ENCODE data around the gene NRBF2.
"Not testable (repeated sequence)": the region's sequence is repeated elsewhere in the genome, so short reads cannot be mapped to it uniquely, and the experiment has no call there.

NRBF2 gene

DNA sequence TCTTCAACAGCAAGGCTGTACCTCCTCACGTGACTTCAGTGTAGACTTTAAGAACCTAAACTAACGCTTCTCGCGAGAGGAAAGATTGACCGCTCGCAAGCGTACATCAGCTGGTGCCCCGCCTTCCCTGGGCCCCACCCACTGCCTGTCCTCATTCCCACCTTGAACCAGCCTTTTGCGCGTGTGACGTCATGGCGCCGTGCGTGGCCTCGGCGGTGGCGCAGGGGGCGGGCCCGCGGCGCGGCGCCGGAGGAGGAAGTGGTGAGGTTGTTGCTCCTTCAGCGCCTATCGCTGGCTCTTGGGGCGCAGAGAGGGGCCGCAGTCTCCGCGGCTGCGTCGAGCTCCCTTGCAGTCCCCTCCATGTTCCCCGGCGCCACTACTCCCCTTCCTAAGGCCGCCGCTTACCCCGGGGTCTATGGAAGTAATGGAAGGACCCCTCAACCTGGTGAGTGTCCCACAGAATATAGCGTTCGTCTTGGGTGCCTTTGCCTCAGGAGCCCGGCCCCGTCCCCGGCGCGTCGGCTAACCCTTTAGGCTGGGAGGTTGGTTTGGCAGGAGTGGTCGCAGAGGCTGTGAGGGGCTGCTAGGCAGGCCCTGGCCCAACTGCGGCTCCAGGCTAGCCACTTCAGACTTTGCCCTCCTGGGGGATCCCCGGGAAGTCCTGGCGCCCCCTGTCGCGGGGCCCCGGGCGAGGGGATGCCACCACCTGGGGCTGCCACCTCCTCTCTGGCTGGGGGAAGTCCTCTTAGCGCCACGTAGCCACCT, at the start of gene NRBF2:
Gene NRBF2 (plus strand): TSS at position 273 of the 765 bp plus-strand sequence. CDS start 143 bp downstream, at position 416.
- peak within 1 kb of the TSS; percentile 94 for H3K4me3 ChIP-seq (ENCODE audit: control insufficient read depth, low read depth, low read length)
- DNase-seq (ENCODE audit: low read depth) = peak; percentile 92
- TF ChIP-seq, protein P1, sequence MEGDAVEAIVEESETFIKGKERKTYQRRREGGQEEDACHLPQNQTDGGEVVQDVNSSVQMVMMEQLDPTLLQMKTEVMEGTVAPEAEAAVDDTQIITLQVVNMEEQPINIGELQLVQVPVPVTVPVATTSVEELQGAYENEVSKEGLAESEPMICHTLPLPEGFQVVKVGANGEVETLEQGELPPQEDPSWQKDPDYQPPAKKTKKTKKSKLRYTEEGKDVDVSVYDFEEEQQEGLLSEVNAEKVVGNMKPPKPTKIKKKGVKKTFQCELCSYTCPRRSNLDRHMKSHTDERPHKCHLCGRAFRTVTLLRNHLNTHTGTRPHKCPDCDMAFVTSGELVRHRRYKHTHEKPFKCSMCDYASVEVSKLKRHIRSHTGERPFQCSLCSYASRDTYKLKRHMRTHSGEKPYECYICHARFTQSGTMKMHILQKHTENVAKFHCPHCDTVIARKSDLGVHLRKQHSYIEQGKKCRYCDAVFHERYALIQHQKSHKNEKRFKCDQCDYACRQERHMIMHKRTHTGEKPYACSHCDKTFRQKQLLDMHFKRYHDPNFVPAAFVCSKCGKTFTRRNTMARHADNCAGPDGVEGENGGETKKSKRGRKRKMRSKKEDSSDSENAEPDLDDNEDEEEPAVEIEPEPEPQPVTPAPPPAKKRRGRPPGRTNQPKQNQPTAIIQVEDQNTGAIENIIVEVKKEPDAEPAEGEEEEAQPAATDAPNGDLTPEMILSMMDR (IDR thresholded peaks at IDR 0.05; ENCODE audit: control insufficient read depth, insufficient read depth, low read depth, low read length, missing control alignments) = peak; percentile 46

DNA sequence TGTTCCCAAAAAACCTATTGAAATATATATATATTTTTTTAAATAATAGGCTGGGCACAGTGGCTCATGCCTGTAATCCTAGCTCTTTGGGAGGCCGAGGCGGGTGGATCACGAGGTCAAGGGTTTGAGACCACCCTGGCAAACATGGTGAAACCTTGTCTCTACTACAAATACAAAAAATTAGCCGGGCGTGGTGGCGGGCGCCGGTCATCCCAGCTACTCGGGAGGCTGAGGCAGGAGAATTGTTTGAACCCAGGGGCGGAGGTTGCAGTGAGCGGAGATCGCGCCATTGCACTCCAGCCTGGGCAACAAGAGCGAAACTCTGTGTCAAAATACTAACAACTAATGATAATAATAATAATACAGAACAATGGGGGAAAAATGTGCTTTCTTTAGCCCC, 49.7 kb upstream of the NRBF2 start:
- not testable (repeated sequence) for DNase-seq (ENCODE audit: low read depth); H3K4me3 ChIP-seq (ENCODE audit: control insufficient read depth, low read depth, low read length)

DNA sequence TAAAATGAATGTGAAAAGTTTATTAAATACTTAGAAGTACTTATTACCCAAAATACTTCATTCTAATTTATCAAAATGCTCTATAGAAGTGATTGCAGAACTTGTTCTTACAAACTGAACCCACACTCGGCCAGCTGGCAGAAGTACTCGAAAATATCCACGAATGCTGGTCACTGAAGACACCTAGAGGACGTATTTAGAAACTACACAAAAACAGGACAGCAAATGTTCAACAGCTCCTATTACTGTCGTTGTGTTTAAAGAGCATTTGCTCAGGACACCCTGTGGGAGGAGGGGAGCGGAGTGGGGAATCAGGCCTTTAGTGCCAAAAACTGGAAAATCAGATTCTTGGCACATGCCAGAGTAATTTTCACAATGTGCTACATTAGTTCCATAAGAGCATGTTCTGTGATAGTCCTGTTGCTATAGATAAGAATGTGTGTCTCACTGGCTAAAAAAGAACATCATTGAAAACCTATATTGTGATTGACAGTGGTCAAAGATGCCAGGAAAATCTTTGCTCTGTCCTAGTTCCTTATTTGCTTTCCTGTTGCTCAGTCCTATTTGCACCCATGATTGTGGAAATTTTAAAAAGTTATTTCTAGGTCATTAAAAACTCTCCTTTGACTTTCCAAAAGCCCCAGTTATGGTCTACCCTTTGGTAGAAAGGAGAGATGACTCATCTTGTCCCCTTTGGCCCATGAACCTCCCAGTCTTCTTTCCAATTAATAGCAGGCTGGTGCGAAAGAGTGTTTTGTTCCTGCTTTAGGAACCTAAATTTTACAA, 49.0 kb upstream of the NRBF2 start:
- TF ChIP-seq, protein P1 (IDR thresholded peaks at IDR 0.05; ENCODE audit: control insufficient read depth, insufficient read depth, low read depth, low read length, missing control alignments) = peak; percentile 62
- H3K4me3 ChIP-seq (ENCODE audit: control insufficient read depth, low read depth, low read length) = no peak overlapping the region
- peak; percentile 78 for DNase-seq (ENCODE audit: low read depth)

DNA sequence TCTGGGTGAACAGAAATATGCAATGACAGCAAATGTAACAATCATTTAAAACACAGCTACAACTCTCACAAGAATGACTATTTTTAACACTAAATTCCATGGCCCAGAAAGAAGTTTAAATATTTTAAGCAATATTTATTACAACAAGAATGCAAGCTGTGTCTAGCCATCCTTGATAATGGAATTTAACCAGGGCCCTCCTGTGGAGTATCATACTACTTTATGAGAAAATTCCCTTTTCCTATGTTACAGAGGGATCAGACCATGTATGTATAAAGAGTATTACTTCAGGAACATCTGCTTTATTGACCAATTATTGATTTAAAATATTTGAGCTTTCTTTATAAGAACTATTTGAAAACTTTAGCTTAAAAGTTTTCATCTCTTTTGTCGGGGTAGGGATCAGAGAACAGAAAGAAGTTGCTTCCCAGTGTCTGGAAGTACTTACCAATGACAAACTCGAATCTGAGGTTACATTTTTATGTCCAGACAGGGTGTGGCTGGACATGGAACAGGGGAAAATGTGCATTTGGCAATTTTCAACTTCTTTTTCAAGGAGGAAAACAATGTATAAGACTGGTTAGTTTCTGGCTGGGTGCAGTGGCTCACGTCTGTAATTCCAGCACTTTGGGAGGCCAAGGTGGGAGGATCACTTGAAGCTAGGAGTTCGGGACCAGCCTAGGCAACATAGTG, 48.3 kb upstream of the NRBF2 start:
- TF ChIP-seq, protein P1 (IDR thresholded peaks at IDR 0.05; ENCODE audit: control insufficient read depth, insufficient read depth, low read depth, low read length, missing control alignments) = no peak
- H3K4me3 ChIP-seq (ENCODE audit: control insufficient read depth, low read depth, low read length) = no peak overlapping the region
- no peak for DNase-seq (ENCODE audit: low read depth)

DNA sequence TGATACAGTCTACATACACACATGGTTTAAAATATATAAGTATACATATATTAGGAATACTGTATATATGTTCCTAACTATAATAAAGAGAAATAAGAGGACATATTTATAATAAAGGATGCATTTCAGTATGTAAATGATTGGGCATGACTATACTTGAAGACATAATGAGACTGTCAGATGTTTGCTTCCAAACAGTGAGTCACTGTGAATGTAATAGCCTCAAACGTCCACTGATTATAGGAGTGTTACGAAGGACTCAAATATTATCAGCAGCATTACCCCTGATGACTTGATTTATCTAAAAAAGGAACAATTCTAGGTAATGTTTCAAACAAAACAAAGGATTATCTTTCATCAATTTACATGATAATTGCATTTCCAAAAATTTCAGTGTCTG, 39.9 kb upstream of the NRBF2 start:
- DNase-seq (ENCODE audit: low read depth) = no peak
- TF ChIP-seq, protein P1 (IDR thresholded peaks at IDR 0.05; ENCODE audit: control insufficient read depth, insufficient read depth, low read depth, low read length, missing control alignments) = no peak
- no peak overlapping the region for H3K4me3 ChIP-seq (ENCODE audit: control insufficient read depth, low read depth, low read length)

DNA sequence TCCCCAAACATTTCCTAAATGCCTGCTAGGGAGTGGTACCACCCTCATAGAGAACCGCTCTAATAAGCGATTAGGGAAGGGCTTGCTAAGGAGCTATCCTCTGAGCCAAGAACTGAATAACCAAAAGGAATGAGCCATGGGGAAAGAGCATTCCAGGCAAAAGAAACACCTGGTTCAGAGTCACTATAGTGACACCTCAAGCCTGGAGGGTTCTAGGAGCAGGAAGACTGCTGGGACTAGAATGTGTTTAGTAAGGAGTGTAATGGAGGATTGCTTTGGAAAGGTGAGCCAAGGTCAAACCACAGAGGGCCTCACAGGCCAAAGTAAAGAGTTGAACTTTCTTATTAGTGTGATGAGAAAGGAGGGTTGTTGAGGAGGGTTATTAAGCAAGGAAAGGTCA, 38.7 kb upstream of the NRBF2 start:
- DNase-seq (ENCODE audit: low read depth) = no peak
- TF ChIP-seq, protein P1 (IDR thresholded peaks at IDR 0.05; ENCODE audit: control insufficient read depth, insufficient read depth, low read depth, low read length, missing control alignments) = no peak
- no peak overlapping the region for H3K4me3 ChIP-seq (ENCODE audit: control insufficient read depth, low read depth, low read length)

Measured in AG09309 (cell line).